NOMO-1 (cell line): Measurements from ENCODE around the gene DPP10.
"Not testable (repeated sequence)": the region's sequence is repeated elsewhere in the genome, so short reads cannot be mapped to it uniquely, and the experiment has no call there.

Experiments
- DNase-seq, 2 experiments: peaks; one replicate each; lab custom pipeline; 2025; ENCODE audit not compliant: unreplicated experiment in 2 of 2; lab: John Stamatoyannopoulos, UW

Gene DPP10

GRCh38 chr2:114935031-114935430 lies 492.6 kb downstream of the DPP10 start:
- no peak for DNase-seq

GRCh38 chr2:114937366-114937930 lies 495.0 kb downstream of the DPP10 start:
- DNase-seq, result no peak

GRCh38 chr2:114940785-114941458 lies 498.5 kb downstream of the DPP10 start:
- DNase-seq, result no peak

- DNase-seq, result no peak
Observed at GRCh38 chr2:114949228-114949804, 506.9 kb downstream of the DPP10 start.

- no peak for DNase-seq
Observed at GRCh38 chr2:114960389-114960788, 517.9 kb downstream of the DPP10 start.

- no peak for DNase-seq
Observed at GRCh38 chr2:114962532-114962931, 520.1 kb downstream of the DPP10 start.

GRCh38 chr2:114968748-114969400 lies 526.4 kb downstream of the DPP10 start:
- no peak for DNase-seq

GRCh38 chr2:115004321-115004720 lies 561.9 kb downstream of the DPP10 start:
- DNase-seq, result not testable (repeated sequence)

- no peak for DNase-seq
Observed at GRCh38 chr2:115011721-115012120, 569.3 kb downstream of the DPP10 start.

- peak in 1 of 2 experiments; percentile 1 for DNase-seq
Observed at GRCh38 chr2:115022013-115022412, 579.6 kb downstream of the DPP10 start.

GRCh38 chr2:115034801-115035200 lies 592.4 kb downstream of the DPP10 start:
- no peak for DNase-seq

- DNase-seq, result no peak
Observed at GRCh38 chr2:115036818-115037217, 594.4 kb downstream of the DPP10 start.

GRCh38 chr2:115057473-115057872 lies 615.0 kb downstream of the DPP10 start:
- DNase-seq, result no peak

- no peak for DNase-seq
Observed at GRCh38 chr2:115070002-115070401, 627.6 kb downstream of the DPP10 start.

- no peak for DNase-seq
Observed at GRCh38 chr2:115071534-115071933, 629.1 kb downstream of the DPP10 start.

- no peak for DNase-seq
Observed at GRCh38 chr2:115075800-115076199, 633.4 kb downstream of the DPP10 start.

GRCh38 chr2:115077626-115078025 lies 635.2 kb downstream of the DPP10 start:
- no peak for DNase-seq

- DNase-seq, result no peak
Observed at GRCh38 chr2:115083225-115083624, 640.8 kb downstream of the DPP10 start.

GRCh38 chr2:115083711-115084110 lies 641.3 kb downstream of the DPP10 start:
- DNase-seq, result no peak

GRCh38 chr2:115084446-115084845 lies 642.0 kb downstream of the DPP10 start:
- no peak for DNase-seq

GRCh38 chr2:115086051-115086620 lies 643.7 kb downstream of the DPP10 start:
- not testable (repeated sequence) for DNase-seq
